HG03139 (cell line): ENCODE results near the gene KIF19.

Source experiments
- ATAC-seq: cut with Tn5 transposase; IDR thresholded peaks from one replicate; pipeline ENCODE4 v1.9.1; 2021; ENCODE audit not compliant: unreplicated experiment

Gene KIF19

DNA sequence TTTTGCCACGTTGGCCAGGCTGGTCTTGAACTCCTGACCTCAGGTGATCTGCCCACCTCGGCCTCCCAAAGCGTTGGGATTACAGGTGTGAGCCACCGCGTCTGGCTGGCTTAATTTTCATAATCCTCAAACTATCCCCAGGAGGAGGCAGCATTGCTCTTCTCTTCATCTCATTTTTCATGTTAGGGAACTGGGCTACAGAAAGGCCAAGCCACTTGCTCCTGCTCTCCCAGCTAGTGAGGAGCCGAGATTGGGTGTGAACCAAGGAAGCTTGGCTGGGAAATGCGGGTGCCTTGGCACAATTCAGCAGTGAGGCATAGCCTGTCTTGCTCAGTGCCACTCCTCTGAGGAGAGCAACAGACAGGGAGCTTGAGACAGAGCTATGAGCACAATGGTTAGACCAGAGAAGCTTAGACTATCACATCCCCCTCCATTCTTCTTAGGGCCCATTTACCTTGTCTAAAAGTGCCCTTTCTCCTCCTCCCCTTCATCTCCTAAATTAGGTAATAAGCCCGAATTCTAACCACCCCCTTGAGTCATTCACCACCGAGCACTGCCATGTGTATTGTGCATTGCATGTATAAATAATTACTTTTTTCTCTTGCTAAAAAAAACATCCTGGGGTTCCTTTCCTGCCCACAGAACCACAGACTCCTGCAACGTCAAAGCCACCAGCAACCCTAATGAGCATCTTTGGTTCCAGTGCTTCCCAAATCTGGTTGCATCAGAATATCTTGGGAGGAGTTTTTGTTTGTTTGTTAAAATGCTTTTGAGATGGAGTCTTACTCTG, 20.0 kb upstream of the KIF19 start:
- no peak for ATAC-seq

- ATAC-seq, result no peak
Measured at GRCh38 chr17:74307984-74308773, 17.8 kb upstream of the KIF19 start.

DNA sequence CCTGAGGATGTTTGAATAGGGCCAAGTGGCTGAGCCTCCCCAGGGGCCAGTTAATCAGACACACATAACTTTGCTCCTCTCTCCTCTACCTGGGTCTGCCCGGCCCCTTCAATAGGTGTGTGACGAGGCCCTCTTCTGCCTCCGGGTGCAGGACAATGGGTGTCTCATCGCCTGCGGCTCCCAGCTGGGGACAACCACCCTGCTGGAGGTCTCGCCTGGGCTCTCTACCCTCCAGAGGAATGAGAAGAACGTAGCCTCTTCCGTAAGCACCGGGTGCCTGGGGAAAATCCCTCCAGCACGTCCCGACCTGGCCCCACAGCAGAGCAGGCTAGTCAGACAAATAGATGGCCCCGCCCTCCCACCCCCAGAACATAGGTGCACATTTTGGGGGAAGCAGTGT, 16.1 kb upstream of the KIF19 start:
- no peak for ATAC-seq

- ATAC-seq, result no peak
Measured at GRCh38 chr17:74314877-74315276, 11.1 kb upstream of the KIF19 start.

- no peak for ATAC-seq
Measured at GRCh38 chr17:74316220-74316619, 9.8 kb upstream of the KIF19 start.

DNA sequence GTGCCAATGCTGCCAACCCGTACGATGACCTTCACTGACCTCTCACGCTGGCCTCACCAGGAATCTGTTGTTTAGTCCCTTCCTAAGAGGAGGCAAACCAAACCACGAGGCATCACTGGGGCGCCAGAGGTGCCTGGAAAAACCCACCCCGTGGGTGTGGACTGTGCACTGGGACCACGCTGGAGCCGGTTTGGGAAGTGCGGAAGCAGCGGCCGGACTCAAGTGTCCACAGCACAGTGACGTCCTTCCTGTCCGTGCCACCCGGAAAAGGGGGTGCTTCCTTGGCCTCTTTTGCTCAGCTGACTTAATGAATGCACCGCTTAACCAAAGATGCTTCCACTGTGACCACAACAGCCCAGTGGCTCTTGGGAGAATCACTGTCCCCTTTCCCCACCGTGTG, 9.0 kb upstream of the KIF19 start:
- ATAC-seq, result no peak

DNA sequence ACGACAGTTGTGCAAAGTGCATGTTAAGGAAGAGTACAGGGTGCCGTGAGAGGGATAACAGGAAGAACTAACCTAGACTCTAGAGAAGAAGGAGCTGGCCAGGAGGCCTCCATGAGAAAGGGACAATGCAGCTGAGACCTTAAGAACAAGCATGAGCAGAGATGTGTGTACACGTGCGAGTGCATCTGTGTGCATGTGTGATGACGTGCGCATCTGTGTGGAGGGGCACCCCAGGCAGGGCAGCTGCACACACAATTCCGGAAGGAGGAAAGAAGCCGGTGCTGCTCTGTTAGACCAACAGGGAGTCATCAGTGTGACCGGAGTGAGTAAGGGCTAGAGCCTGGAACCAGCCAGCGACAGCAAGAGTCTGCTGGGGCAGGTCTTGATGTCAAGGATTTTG, 7.6 kb upstream of the KIF19 start:
- ATAC-seq, result no peak

- no peak for ATAC-seq
Measured at GRCh38 chr17:74324521-74324920, 1.5 kb upstream of the KIF19 start.

DNA sequence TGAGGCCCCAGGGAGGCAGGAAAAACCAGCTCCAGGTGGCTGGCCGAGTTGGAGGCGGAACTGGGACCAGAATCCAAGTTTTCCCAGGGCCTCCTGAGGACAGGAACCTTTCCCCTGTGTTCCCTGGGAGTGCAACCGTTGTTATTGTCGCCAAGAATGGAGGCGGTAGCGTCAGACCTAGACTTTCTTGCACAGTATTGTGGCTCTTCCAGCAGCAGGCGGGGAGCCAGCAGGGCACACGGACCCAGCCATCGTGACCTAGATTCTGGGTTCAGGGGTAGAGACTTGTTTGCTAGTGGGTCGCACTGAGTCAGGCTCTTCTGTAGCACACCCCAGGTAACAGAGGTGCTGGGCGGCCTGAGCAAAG, 667 bp upstream of the KIF19 start:
- ATAC-seq, result no peak

GRCh38 chr17:74326506-74326905, 480 bp downstream of the KIF19 start:
- ATAC-seq, result no peak

DNA sequence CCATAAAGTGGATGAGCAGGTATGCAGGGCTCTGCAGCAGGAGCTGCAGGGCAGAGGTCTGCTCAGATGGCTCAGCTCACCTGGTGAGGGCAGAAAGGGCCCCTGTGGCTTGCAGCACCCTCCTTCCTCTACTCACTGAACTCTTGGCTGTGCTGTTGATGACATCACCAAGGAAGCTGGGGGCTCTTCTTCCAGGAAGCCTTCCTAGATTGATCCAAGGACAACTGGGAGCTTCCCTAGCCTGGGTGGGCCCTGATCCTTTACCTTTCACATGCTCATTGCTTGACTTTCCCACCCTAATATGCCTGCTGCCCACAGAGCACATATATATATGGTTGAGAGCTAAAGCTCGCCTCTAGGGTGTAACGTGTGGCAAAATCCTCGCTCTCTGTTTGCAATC, 2.5 kb downstream of the KIF19 start:
- ATAC-seq, result no peak

DNA sequence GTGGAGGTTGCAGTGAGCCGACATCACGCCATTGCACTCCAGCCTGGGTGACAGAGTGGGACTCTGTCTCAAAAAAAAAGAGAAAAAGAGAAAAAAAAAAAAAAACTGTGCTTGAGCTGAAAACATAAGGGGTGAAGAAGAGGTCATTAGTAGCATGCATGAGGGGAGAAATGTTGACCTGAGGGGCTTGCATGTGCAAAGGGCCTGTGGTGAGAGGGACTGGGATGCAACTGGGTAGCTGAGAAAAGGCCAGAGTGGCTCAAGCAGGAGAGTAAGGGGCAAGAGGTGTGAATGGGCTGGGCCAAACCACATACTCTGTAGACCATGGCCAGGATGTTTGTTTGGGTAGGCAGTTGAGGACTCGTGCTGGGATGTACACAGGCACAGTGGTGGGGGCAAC, 3.4 kb downstream of the KIF19 start:
- ATAC-seq, result no peak

GRCh38 chr17:74330446-74330845, 4.4 kb downstream of the KIF19 start:
- no peak for ATAC-seq

DNA sequence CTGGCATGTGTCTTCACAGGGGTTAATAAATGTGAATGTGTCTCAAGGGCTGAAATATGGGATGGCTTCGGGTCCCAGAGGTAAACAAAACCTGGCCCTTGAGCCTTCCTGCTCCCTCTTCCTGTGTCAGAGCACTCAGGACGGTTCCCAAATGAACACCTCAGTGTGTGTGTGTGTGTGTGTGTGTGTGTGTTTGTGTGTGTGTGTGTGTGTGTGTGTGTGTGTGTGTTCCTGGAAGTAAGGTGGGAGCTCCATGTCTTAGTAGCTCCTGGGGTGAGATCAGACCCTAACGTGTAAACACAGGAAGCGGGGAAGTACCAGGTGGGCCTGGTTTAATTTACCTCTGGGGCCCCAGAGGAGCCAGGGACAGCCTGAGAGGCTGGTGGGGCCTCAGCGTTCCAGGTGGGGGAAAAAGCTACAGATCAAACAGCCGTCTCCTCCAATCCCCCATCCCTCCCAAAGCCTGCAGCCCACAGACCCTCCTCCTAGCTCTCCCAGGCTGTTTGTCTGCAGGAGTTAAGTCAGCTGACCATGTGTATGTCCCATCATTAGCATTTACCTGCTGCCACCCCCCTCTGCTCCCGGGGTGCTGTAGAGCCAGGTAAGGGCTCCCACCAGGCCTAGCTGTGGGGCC, 6.1 kb downstream of the KIF19 start:
- no peak for ATAC-seq

GRCh38 chr17:74332763-74333283, 6.8 kb downstream of the KIF19 start:
- no peak for ATAC-seq

DNA sequence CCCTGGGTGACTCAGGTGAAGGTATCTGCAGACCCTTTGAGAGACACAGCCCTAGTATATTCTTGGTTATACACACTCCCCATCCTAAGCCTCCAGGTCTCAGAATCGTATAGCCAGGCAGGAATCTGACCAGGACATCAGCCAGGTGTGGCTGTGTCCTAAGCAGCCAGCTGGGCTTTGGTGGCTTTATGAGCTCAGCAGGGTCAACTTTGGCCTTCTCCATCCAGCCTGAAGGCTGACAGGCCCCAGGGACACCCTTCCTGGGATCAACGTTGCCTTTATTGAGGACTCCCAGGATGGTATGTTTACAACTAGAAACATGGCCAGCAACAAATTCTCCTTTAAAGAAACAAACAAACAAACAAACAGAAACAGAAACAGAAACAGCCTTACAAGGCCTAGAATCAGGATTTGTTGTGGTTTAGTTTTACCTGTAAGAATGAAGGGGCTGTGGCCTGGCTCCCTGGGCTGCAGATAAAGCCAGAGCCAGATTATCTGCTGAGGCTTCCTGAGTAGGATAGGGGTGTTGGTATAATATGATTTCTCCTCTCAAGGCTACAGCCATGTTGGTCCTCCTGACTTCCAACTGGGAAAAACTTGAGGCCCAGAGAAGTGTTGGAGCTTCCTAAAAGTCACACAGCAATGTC, 8.5 kb downstream of the KIF19 start:
- no peak for ATAC-seq

- no peak for ATAC-seq
Measured at GRCh38 chr17:74335529-74336062, 9.6 kb downstream of the KIF19 start.

- ATAC-seq, result no peak
Measured at GRCh38 chr17:74336307-74336706, 10.3 kb downstream of the KIF19 start.

- ATAC-seq, result no peak
Measured at GRCh38 chr17:74337834-74338500, 11.9 kb downstream of the KIF19 start.

DNA sequence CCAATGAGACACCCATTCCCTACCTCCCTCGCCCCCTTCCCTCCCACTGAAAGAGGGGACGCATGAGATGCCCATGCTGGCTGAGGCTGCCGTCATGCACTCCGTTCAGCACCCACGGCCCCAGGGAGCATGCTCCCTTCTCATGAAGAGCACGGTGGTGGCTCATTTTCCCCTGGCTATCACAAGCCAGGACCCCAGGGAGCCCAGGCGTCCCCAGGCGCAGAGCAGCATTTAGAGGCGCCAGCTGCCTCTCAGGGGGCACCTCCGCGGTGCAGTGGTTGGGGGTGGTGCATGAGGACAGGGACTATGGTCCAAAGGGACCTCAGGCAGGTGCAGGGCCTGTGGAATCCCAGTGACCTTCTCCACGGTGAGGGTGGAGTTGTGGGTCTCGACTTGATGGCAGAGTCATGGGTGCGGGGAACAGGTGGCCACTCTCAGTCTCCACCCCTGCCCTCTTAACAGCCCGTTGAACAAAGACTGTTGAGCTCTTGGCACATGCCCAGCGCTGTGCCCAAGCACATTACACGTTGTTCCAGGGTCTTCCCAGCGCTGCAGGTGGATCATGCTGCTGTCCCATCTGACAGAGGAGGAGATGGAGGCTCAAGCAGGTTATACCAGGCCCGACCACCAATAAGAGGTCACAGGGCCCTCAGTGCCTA, 13.6 kb downstream of the KIF19 start:
- no peak for ATAC-seq
